ENCODE measurements around the gene DNER. TPM values are rescaled to one million over a fixed set of nuclear protein-coding genes. Genes with fewer than 3 reads are reported as not detected.

Gene DNER
- polyA plus RNA-seq, 1 of the 3 experiments (the other 2 are of a cell fraction) = 1.4 TPM

GRCh38 chr2:229622495-229623355 lies 91.6 kb downstream of the DNER start:
- TF ChIP-seq GABPA (IDR thresholded peaks at IDR 0.05; ENCODE audit: low read depth) (no peak), ELF1 (IDR thresholded peaks at IDR 0.05) (no peak), FOSL2 (IDR thresholded peaks at IDR 0.05; ENCODE audit: borderline replicate concordance, low read depth) (no peak), GATA2 (CRISPR knock-in tag; IDR thresholded peaks at IDR 0.05) (no peak), TEAD4 (IDR thresholded peaks at IDR 0.05; ENCODE audit: borderline replicate concordance, insufficient read depth) (no peak), REST (IDR thresholded peaks at IDR 0.05; ENCODE audit: low read depth, low read length) (no peak), EP300 (IDR thresholded peaks at IDR 0.05; ENCODE audit: borderline replicate concordance in 1 of 2, low read depth in 1 of 2, low read length in 1 of 2) (no peak), MEF2A (IDR thresholded peaks at IDR 0.05; ENCODE audit: borderline replicate concordance, low read depth) (no peak), EZH2phosphoT487 (IDR thresholded peaks at IDR 0.05; ENCODE audit: borderline replicate concordance, low read depth) (no peak), RXRA (IDR thresholded peaks at IDR 0.05; ENCODE audit: borderline replicate concordance, low read depth) (no peak), RAD21 (IDR thresholded peaks at IDR 0.05; ENCODE audit: low read length) (no peak), SMC3 (IDR thresholded peaks at IDR 0.05; ENCODE audit: low read depth, low read length) (no peak), FOXM1 (IDR thresholded peaks at IDR 0.05; ENCODE audit: low read depth) (no peak), RCOR1 (IDR thresholded peaks at IDR 0.05; ENCODE audit: low read length) (no peak), MXI1 (IDR thresholded peaks at IDR 0.05; ENCODE audit: low read depth, low read length) (no peak), FOXJ3 (CRISPR knock-in tag; IDR thresholded peaks at IDR 0.05) (no peak), RFX5 (IDR thresholded peaks at IDR 0.05; ENCODE audit: low read length) (no peak), JUND (IDR thresholded peaks at IDR 0.05) (no peak)
- ChIA-PET POLR2A (no interaction called here), CTCF (interaction anchor here (1.6 kb wide), 1 partner anchor 19 kb away, joined by 4 read pairs; no protein-coding TSS in a partner anchor)

More at GRCh38 chr2:229622495-229623355, 91.6 kb downstream of the DNER start:
- Histone ChIP-seq H3K27ac (ENCODE audit: low read depth in 2 of 2, low read length in 1 of 2) (no peak overlapping the region), H3K9me2 (no peaks in the 10 kb centered on the region), H3F3A (replicated peaks; ENCODE audit: insufficient read depth) (no peaks in the 10 kb centered on the region), H2AFZ (ENCODE audit: low read depth) (no peak overlapping the region), H3K36me3 (replicated peaks in 1 of 2; ENCODE audit: control insufficient read depth in 1 of 2, insufficient read depth in 2 of 2, low read length in 1 of 2) (no peaks in the 10 kb centered on the region), H3K27me3 (ENCODE audit: insufficient read depth) (no peaks in the 10 kb centered on the region), H4K20me1 (ENCODE audit: insufficient read depth) (no peaks in the 10 kb centered on the region), H3K4me2 (no peak overlapping the region), H3K9ac (no peak overlapping the region), H3K9me3 (no peaks in the 10 kb centered on the region), H3K4me3 (ENCODE audit: low read depth in 2 of 2, low read length in 1 of 2) (no peak overlapping the region), H3K79me2 (ENCODE audit: insufficient read depth) (no peaks in the 10 kb centered on the region), H3K4me1 (ENCODE audit: control insufficient read depth in 1 of 2, insufficient read depth in 2 of 2, low read depth in 1 of 2, low read length in 1 of 2) (peaks cover 0 to 8% of the 10 kb centered on the region in 2 experiments; a peak in 1 of 4 replicates)
- 54% methylated on average over 12 of the region's 12 CpGs for WGBS (ENCODE audit: low lambda C conversion rate)
- DNase-seq = no peak
